GM10248 (cell line): ENCODE results near the gene GMFB.
"Not testable (repeated sequence)": the region's sequence is repeated elsewhere in the genome, so short reads cannot be mapped to it uniquely, and the experiment has no call there.

Source experiments
- CTCF ChIA-PET: fragments of 300-600 bp; sonication (Branson Sonifier 250); formaldehyde crosslinking; extraction: SDS; loops from one replicate; lab custom pipeline; 2021; ENCODE audit warnings: antibody characterized with exemption; lab: Yijun Ruan, JAX
- POLR2A ChIA-PET: fragments of 350-650 bp; sonication (Branson Sonifier 250); formaldehyde crosslinking; extraction: SDS; loops from one replicate; lab custom pipeline; 2020; ENCODE audit warnings: antibody characterized with exemption; lab: Yijun Ruan, JAX
- DNase-seq: peaks from one replicate; pipeline ENCODE4 v3.0.0; 2012; ENCODE audit errors: extremely low spot score
- CTCF ChIP-seq: IDR thresholded peaks from 2 replicates; pipeline ENCODE4 v1.5.1; 2012; ENCODE audit warnings: mild to moderate bottlenecking, low read depth; ENCODE audit errors: extremely low read depth, missing control alignments, control extremely low read depth

The GMFB gene

GRCh38 chr14:54457609-54457996, 31.2 kb downstream of the GMFB start:
- no peak for TF ChIP-seq CTCF
- ChIA-PET POLR2A (interaction anchor here (1.6 kb wide), 1 partner anchor 52 kb away, joined by 3 read pairs; no protein-coding TSS in a partner anchor), CTCF (interaction anchor here (1.2 kb wide), 1 partner anchor 9 kb away, joined by 4 read pairs; no protein-coding TSS in a partner anchor)
- no peak for DNase-seq

GRCh38 chr14:54456820-54457608, 31.8 kb downstream of the GMFB start:
- CTCF ChIA-PET, result interaction anchor here (1.1 to 1.2 kb wide), 2 partner anchors 10 to 31 kb away, joined by 4 read pairs; no protein-coding TSS in a partner anchor
- POLR2A ChIA-PET, result not testable (repeated sequence)

GRCh38 chr14:54455363-54455762, 33.4 kb downstream of the GMFB start:
- ChIA-PET CTCF (no interaction called here), POLR2A (no interaction called here)
- no peak for TF ChIP-seq CTCF
- DNase-seq, result no peak

More at GRCh38 chr14:54456820-54457608, 31.8 kb downstream of the GMFB start:
- DNase-seq, result not testable (repeated sequence)

- DNase-seq, POLR2A ChIA-PET: not testable (repeated sequence)
- CTCF ChIA-PET, result interaction anchor here (0.9 to 1.1 kb wide), 3 partner anchors 10 to 56 kb away, joined by 3 read pairs; no protein-coding TSS in a partner anchor
Observed at GRCh38 chr14:54453990-54454389, 34.8 kb downstream of the GMFB start.

GRCh38 chr14:54453252-54453651, 35.5 kb downstream of the GMFB start:
- DNase-seq, result no peak
- ChIA-PET CTCF (interaction anchor here (0.9 to 1.0 kb wide), 2 partner anchors 10 to 19 kb away, joined by 3 read pairs; no protein-coding TSS in a partner anchor), POLR2A (no interaction called here)
- no peak for TF ChIP-seq CTCF

GRCh38 chr14:54451961-54452360, 36.8 kb downstream of the GMFB start:
- CTCF ChIA-PET, result interaction anchor here (1.2 to 2.7 kb wide), 2 partner anchors 10 to 36 kb away, joined by 3 to 8 read pairs; no protein-coding TSS in a partner anchor
- TF ChIP-seq CTCF, result no peak
- POLR2A ChIA-PET, result no interaction called here
- no peak for DNase-seq

GRCh38 chr14:54451121-54451601, 37.6 kb downstream of the GMFB start:
- CTCF ChIA-PET, result interaction anchor here (1.1 to 2.7 kb wide), 6 partner anchors 8 to 355 kb away, joined by 3 to 8 read pairs (median 5); no protein-coding TSS in a partner anchor
- no peak for TF ChIP-seq CTCF
- no peak for DNase-seq
- POLR2A ChIA-PET, result no interaction called here
